HT-29 (cell line): ENCODE results near the gene AGPS. TPM values are rescaled to one million over a fixed set of nuclear protein-coding genes. Genes with fewer than 3 reads are reported as not detected.
"Not testable (repeated sequence)": the region's sequence is repeated elsewhere in the genome, so short reads cannot be mapped to it uniquely, and the experiment has no call there.

Experiments
- DNase-seq: peaks from one replicate; pipeline ENCODE4 v3.0.0-alpha.2; 2015; ENCODE audit warnings: low spot score
- total RNA-seq: library from RNA; depleted of rRNA; stranded (reverse); fragments of >200 nt; shearing (Covaris generic); gene quantifications from 2 replicates; pipeline ENCODE4 v1.2.3, GENCODE V29; 2014

AGPS gene
- total RNA-seq, 1 experiment from 2014 or later = 121 TPM

GRCh38 chr2:177385151-177385550, 7.4 kb upstream of the AGPS start:
- no peak for DNase-seq

- no peak for DNase-seq
Observed at GRCh38 chr2:177391822-177392372, 676 bp upstream of the AGPS start.

- peak; percentile 33 for DNase-seq
Observed at GRCh38 chr2:177393203-177393755, 706 bp downstream of the AGPS start.

- DNase-seq = no peak
Observed at GRCh38 chr2:177393824-177394593, 1.4 kb downstream of the AGPS start.

- DNase-seq = no peak
Observed at GRCh38 chr2:177394594-177394973, 2.0 kb downstream of the AGPS start.

GRCh38 chr2:177395351-177396065, 2.9 kb downstream of the AGPS start:
- no peak for DNase-seq

GRCh38 chr2:177396703-177397460, 4.3 kb downstream of the AGPS start:
- DNase-seq = peak; percentile 39

GRCh38 chr2:177397481-177398289, 5.1 kb downstream of the AGPS start:
- peak; percentile 29 for DNase-seq

- no peak for DNase-seq
Observed at GRCh38 chr2:177398290-177398683, 5.7 kb downstream of the AGPS start.

- no peak for DNase-seq
Observed at GRCh38 chr2:177398791-177399190, 6.2 kb downstream of the AGPS start.

GRCh38 chr2:177399376-177399775, 6.8 kb downstream of the AGPS start:
- DNase-seq = no peak

GRCh38 chr2:177400337-177400923, 7.9 kb downstream of the AGPS start:
- DNase-seq = no peak

- DNase-seq = no peak
Observed at GRCh38 chr2:177402096-177402495, 9.5 kb downstream of the AGPS start.

- no peak for DNase-seq
Observed at GRCh38 chr2:177403838-177404237, 11.3 kb downstream of the AGPS start.

- no peak for DNase-seq
Observed at GRCh38 chr2:177404243-177404642, 11.7 kb downstream of the AGPS start.

- DNase-seq = no peak
Observed at GRCh38 chr2:177405029-177405692, 12.6 kb downstream of the AGPS start.

- no peak for DNase-seq
Observed at GRCh38 chr2:177406182-177406581, 13.6 kb downstream of the AGPS start.

- no peak for DNase-seq
Observed at GRCh38 chr2:177407031-177407430, 14.5 kb downstream of the AGPS start.

GRCh38 chr2:177410629-177411028, 18.1 kb downstream of the AGPS start:
- not testable (repeated sequence) for DNase-seq

GRCh38 chr2:177413703-177414102, 21.1 kb downstream of the AGPS start:
- DNase-seq = no peak
